D721Med (cell line): Measurements from ENCODE around the gene PRLR.

Experiments used
- DNase-seq: peaks from one replicate; pipeline ENCODE4 v3.0.0; 2011; ENCODE audit warnings: low spot score; ENCODE audit not compliant: insufficient read length
- FAIRE-seq: peaks from 2 replicates; lab custom pipeline; 2011; peaks lifted over from hg19 to GRCh38; lab: Jason Lieb, UNC
- CTCF ChIP-seq: IDR thresholded peaks from 2 replicates; pipeline ENCODE4 v1.5.1; 2012; ENCODE audit warnings: mild to moderate bottlenecking, control low read depth; ENCODE audit not compliant: insufficient read depth; ENCODE audit errors: missing control alignments

Gene PRLR

DNA sequence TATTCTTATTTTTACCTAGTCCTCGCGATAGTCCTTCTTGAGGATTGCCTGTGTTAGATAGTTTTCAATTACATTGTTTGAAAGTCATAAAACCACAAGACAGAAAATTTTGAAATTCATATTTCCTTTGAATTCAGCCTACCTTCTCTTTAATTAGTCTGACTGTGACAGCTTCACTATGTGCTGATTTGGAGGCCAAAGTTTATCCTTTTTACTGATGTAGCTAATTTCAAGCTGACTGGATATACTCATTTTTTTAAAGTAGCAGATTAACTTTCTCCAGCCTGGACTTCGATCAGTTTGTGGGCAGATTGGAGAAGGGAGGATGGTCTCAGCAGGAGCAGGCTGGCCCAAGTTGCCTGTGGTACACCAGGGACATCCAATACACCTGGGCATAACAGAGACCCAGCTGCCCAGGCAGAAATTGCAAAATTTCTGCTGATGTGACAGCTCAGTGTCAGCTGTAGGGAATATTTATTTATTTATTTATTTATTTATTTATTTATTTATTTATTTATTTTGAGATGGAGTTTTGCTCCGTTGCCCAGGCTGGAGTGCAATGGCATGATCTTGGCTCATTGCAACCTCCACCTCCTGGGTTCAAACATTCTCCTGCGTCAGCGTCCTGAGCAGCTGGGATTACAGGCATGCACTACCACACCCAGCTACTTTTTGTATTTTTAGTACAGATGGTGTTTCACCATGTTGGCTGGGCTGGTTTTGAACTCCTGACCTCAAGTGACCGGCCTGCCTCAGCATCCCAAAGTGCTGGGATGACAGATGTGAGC, 206.7 kb downstream of the PRLR start:
- FAIRE-seq: no peak
- no peak for TF ChIP-seq CTCF
- no peak for DNase-seq

- no peak for TF ChIP-seq CTCF
- DNase-seq (no peak), FAIRE-seq (no peak)
Observed at GRCh38 chr5:35016174-35017051, 213.9 kb downstream of the PRLR start.

DNA sequence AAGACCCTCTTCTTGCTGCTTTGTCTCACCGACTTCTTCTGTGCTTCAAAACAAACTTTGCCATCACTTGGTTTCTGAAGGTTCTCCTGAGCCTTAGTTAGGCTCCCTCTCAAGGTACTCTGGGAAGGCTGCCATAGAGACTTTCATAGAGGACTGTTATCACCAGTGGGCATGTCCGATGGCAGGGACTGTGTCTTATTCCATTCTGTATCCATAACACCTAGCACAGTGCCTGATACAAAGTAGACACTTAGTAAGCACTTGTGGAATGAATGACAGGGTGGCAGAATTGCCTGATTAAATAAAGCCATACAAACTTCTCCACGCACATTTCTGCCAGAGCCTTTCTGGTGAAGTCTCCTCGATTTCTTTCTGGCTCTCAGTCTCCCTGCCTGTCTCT, 215.2 kb downstream of the PRLR start:
- TF ChIP-seq CTCF: no peak
- FAIRE-seq: no peak
- DNase-seq: no peak

- FAIRE-seq: no peak
- DNase-seq: no peak
- TF ChIP-seq CTCF: no peak
Observed at GRCh38 chr5:35012796-35013195, 217.5 kb downstream of the PRLR start.

DNA sequence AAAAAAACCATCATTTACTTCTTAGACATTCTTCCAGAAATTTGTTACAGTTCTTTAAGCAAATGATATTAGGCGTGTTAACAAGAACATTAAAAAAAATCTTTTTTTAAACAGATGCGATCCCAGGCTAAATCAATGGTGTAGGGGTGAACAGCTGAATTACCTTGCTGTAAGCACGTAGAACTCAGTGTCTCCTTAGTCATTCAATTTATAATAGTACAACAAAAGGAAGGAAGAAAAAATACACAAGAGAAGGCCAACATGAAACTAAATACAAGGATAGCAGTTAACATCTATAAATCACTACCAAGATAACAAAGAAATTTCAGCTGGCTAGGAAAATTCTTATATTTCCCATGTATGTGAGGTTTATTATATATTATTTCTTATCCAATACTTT, 217.9 kb downstream of the PRLR start:
- DNase-seq: no peak
- no peak for TF ChIP-seq CTCF
- FAIRE-seq: no peak

- FAIRE-seq (no peak), DNase-seq (no peak)
- TF ChIP-seq CTCF: no peak
Observed at GRCh38 chr5:35010676-35011075, 219.6 kb downstream of the PRLR start.
